Panc1 (cell line): ENCODE results near the gene ASB1. TPM values are rescaled to one million over a fixed set of nuclear protein-coding genes. Genes with fewer than 3 reads are reported as not detected.

Experiments used
- ATAC-seq: fragments of 200-7000 bp; cut with Tn5 transposase; 2 replicates; pipeline ENCODE4 v1.9.1; 2020; ENCODE audit warnings: mild to moderate bottlenecking, moderate library complexity
- BruUV-seq: library from RNA; stranded (reverse); fragments of 400-500 nt; replicated peaks from 2 replicates; lab custom pipeline; 2021; lab: Mats Ljungman, UMichigan
- CTCF ChIA-PET: fragments of 300-600 bp; sonication (Branson Sonifier 250); formaldehyde crosslinking; loops from one replicate; lab custom pipeline; 2022; ENCODE audit warnings: antibody characterized with exemption; lab: Charles Lee
- POLR2A ChIA-PET: fragments of 300-600 bp; sonication (Branson Sonifier 250); formaldehyde crosslinking; loops from one replicate; lab custom pipeline; 2022; ENCODE audit warnings: antibody characterized with exemption; lab: Charles Lee
- DNase-seq: peaks from one replicate; pipeline ENCODE4 v3.0.0-alpha.2; 2010; ENCODE audit warnings: low read depth, low spot score
- H3K27ac ChIP-seq: 2 replicates; pipeline ENCODE4 v1.5.1; 2011; ENCODE audit warnings: mild to moderate bottlenecking, low read length, inconsistent platforms
- H3K27me3 ChIP-seq: fragments of 200-500 bp; sonication (Bioruptor generic); 2 replicates; pipeline ENCODE4 v1.6.0; 2014; ENCODE audit warnings: low read length, inconsistent platforms; ENCODE audit not compliant: control insufficient read depth, insufficient read depth
- H3K36me3 ChIP-seq: fragments of 200-500 bp; sonication (Bioruptor generic); 2 replicates; pipeline ENCODE4 v1.5.1; 2014; ENCODE audit warnings: inconsistent platforms, mild to moderate bottlenecking, low read length, moderate library complexity; ENCODE audit not compliant: control insufficient read depth, insufficient read depth
- H3K4me1 ChIP-seq: 2 replicates; pipeline ENCODE4 v1.5.1; 2011; ENCODE audit warnings: inconsistent platforms, mild to moderate bottlenecking, low read length, moderate library complexity; ENCODE audit not compliant: control insufficient read depth, insufficient read depth
- H3K4me3 ChIP-seq, 2 experiments: 2 replicates each; pipeline ENCODE4 v1.5.1; 2011 to 2012; ENCODE audit warnings: low read depth in 2 of 2, low read length in 2 of 2, mild to moderate bottlenecking in 2 of 2, inconsistent platforms in 1 of 2, moderate library complexity in 1 of 2
- H3K9me3 ChIP-seq: fragments of 200-500 bp; sonication (Bioruptor generic); 2 replicates; pipeline ENCODE4 v1.5.1; 2014; ENCODE audit warnings: low read depth, mild to moderate bottlenecking, inconsistent platforms, low read length, moderate library complexity; ENCODE audit not compliant: control insufficient read depth, insufficient read depth
- POLR2AphosphoS5 ChIP-seq: IDR thresholded peaks from 2 replicates; pipeline ENCODE4 v1.6.1; 2012; ENCODE audit warnings: mild to moderate bottlenecking, low read depth, low read length, moderate library complexity
- SIN3A ChIP-seq: IDR thresholded peaks from 2 replicates; pipeline ENCODE4 v1.6.1; 2012; ENCODE audit warnings: low read depth, mild to moderate bottlenecking, low read length, moderate library complexity, borderline replicate concordance; ENCODE audit not compliant: insufficient read depth
- TCF7L2 ChIP-seq: IDR thresholded peaks from 2 replicates; pipeline ENCODE4 v1.6.1; 2011; ENCODE audit warnings: mild to moderate bottlenecking, low read depth, low read length, inconsistent platforms
- in situ Hi-C: cut with HindIII; loops from 2 replicates; pipeline ENCODE4 v1.10.0; 2016; ENCODE audit warnings: low sequenced_read_pairs, low pct_unique_long_range_greater_than_20kb
- intact Hi-C: fragments of 100-400 bp; cut with micrococcal nuclease; formaldehyde crosslinking; loops from one replicate; pipeline ENCODE4 v1.10.0; 2022; ENCODE audit not compliant: unreplicated experiment
- total RNA-seq: library from RNA; stranded (reverse); gene quantifications from one replicate; pipeline ENCODE4 v1.2.1, GENCODE V29; 2021; ENCODE audit not compliant: unreplicated experiment
- TF ChIP-seq, protein P1 (sequence below), 2 experiments: IDR thresholded peaks; 2 replicates each; pipeline ENCODE4 v1.6.1; 2011 to 2012; ENCODE audit warnings: low read depth in 2 of 2, control low read depth in 1 of 2, low read length in 1 of 2, mild to moderate bottlenecking in 1 of 2, moderate library complexity in 1 of 2; ENCODE audit not compliant: insufficient read depth in 1 of 2
- TF ChIP-seq, protein P2 (sequence below): fragments of 450-650 bp; IDR thresholded peaks from 2 replicates; pipeline ENCODE4 v1.5.1; 2017; ENCODE audit warnings: mild to moderate bottlenecking

The ASB1 gene
- total RNA-seq, 1 experiment from 2014 or later: 57.3 TPM

DNA sequence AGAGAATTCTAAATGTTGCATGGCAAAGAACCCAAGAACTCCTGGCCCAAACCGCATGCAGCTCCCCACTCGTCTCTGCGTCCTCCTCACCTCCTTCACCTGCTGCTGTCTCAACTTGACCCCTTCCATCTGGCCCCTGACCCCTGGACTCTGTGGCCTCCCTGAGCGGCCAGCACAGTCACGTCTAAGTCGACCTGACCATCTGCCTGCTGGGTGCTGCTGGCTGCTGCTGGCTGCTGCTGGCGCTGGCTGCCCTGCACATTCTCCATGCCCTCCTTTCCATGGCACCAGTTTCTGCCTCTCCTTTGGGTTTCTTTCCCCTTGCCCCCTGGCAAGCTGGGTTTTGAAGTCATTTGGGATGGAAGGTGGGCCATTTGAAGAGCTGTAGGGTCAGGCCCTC, 30.1 kb upstream of the ASB1 start:
- intact Hi-C loops (no loop called here), in situ Hi-C loops (no loop called here)
- no peaks in the 10 kb centered on the region for H3K9me3 ChIP-seq
- H3K4me3 ChIP-seq: no peak overlapping the region
- no peak overlapping the region for H3K27ac ChIP-seq
- CTCF ChIA-PET: no interaction called here
- no peak for DNase-seq
- no peak for TF ChIP-seq POLR2AphosphoS5
- no peak for TF ChIP-seq TCF7L2
- TF ChIP-seq SIN3A: no peak
- peaks cover 3% of the 10 kb centered on the region; the same call in 1 of the 2 replicates for H3K36me3 ChIP-seq
- POLR2A ChIA-PET: no interaction called here
- BruUV-seq: no TSS peak
- no peaks in the 10 kb centered on the region for H3K4me1 ChIP-seq
- H3K27me3 ChIP-seq: no peaks in the 10 kb centered on the region
- ATAC-seq: no peak

DNA sequence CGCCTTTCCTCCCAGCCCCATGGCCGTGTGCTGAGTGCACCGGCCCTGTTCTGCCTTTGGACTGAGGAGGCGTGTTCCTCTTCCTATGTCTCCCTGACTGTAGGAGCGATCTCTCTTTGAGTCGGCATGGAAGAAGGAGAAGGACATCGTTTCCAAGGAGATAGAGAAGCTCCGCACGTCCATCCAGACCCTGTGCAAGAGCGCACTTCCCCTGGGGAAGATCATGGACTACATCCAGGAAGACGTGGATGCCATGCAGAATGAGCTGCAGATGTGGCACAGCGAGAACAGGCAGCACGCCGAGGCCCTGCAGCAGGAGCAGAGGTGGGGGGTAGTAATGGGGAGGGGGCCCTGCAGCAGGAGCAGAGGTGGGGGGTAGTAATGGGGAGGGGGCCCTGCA, 29.4 kb upstream of the ASB1 start:
- peaks cover 3% of the 10 kb centered on the region; the same call in 1 of the 2 replicates for H3K36me3 ChIP-seq
- CTCF ChIA-PET: no interaction called here
- no peaks in the 10 kb centered on the region for H3K4me1 ChIP-seq
- intact Hi-C loops (no loop called here), in situ Hi-C loops (no loop called here)
- no peaks in the 10 kb centered on the region for H3K27me3 ChIP-seq
- H3K27ac ChIP-seq: no peak overlapping the region
- POLR2A ChIA-PET: no interaction called here
- TF ChIP-seq, protein P1, sequence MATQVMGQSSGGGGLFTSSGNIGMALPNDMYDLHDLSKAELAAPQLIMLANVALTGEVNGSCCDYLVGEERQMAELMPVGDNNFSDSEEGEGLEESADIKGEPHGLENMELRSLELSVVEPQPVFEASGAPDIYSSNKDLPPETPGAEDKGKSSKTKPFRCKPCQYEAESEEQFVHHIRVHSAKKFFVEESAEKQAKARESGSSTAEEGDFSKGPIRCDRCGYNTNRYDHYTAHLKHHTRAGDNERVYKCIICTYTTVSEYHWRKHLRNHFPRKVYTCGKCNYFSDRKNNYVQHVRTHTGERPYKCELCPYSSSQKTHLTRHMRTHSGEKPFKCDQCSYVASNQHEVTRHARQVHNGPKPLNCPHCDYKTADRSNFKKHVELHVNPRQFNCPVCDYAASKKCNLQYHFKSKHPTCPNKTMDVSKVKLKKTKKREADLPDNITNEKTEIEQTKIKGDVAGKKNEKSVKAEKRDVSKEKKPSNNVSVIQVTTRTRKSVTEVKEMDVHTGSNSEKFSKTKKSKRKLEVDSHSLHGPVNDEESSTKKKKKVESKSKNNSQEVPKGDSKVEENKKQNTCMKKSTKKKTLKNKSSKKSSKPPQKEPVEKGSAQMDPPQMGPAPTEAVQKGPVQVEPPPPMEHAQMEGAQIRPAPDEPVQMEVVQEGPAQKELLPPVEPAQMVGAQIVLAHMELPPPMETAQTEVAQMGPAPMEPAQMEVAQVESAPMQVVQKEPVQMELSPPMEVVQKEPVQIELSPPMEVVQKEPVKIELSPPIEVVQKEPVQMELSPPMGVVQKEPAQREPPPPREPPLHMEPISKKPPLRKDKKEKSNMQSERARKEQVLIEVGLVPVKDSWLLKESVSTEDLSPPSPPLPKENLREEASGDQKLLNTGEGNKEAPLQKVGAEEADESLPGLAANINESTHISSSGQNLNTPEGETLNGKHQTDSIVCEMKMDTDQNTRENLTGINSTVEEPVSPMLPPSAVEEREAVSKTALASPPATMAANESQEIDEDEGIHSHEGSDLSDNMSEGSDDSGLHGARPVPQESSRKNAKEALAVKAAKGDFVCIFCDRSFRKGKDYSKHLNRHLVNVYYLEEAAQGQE (IDR thresholded peaks at IDR 0.05; ENCODE audit: insufficient read depth in 1 of 2, low read depth in 2 of 2, low read length in 1 of 2): no peak
- TF ChIP-seq TCF7L2 (no peak), SIN3A (no peak), POLR2AphosphoS5 (no peak)
- TF ChIP-seq, protein P2, sequence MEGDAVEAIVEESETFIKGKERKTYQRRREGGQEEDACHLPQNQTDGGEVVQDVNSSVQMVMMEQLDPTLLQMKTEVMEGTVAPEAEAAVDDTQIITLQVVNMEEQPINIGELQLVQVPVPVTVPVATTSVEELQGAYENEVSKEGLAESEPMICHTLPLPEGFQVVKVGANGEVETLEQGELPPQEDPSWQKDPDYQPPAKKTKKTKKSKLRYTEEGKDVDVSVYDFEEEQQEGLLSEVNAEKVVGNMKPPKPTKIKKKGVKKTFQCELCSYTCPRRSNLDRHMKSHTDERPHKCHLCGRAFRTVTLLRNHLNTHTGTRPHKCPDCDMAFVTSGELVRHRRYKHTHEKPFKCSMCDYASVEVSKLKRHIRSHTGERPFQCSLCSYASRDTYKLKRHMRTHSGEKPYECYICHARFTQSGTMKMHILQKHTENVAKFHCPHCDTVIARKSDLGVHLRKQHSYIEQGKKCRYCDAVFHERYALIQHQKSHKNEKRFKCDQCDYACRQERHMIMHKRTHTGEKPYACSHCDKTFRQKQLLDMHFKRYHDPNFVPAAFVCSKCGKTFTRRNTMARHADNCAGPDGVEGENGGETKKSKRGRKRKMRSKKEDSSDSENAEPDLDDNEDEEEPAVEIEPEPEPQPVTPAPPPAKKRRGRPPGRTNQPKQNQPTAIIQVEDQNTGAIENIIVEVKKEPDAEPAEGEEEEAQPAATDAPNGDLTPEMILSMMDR: no peak
- H3K4me3 ChIP-seq: no peak overlapping the region
- DNase-seq: no peak
- H3K9me3 ChIP-seq: no peaks in the 10 kb centered on the region
- no TSS peak for BruUV-seq
- ATAC-seq: no peak

DNA sequence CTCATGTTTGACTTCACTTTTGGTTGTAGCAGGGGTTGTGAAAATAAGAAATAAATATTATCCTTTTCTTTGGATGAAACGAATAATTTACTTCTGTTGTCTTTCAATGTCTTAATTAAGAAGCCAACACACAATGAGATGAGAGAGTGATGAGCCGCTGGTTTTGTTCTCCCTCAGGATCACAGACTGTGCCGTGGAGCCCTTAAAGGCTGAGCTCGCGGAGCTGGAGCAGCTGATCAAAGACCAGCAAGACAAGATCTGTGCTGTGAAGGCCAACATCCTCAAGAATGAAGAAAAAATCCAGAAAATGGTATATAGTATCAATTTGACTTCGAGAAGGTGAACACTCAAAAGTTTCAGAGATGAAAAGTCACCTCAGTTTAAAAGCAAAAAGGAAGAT, 28.1 kb upstream of the ASB1 start:
- ChIA-PET POLR2A (no interaction called here), CTCF (no interaction called here)
- TF ChIP-seq, protein P2: no peak
- no peak for TF ChIP-seq SIN3A
- TF ChIP-seq POLR2AphosphoS5: no peak
- no peak for TF ChIP-seq TCF7L2
- TF ChIP-seq, protein P1 (IDR thresholded peaks at IDR 0.05; ENCODE audit: insufficient read depth in 1 of 2, low read depth in 2 of 2, low read length in 1 of 2): no peak
- no peak overlapping the region for H3K4me3 ChIP-seq
- H3K36me3 ChIP-seq: peaks cover 3% of the 10 kb centered on the region; the same call in 1 of the 2 replicates
- ATAC-seq (no peak), DNase-seq (no peak)
- intact Hi-C loops (no loop called here), in situ Hi-C loops (no loop called here)
- no peaks in the 10 kb centered on the region for H3K9me3 ChIP-seq
- no peaks in the 10 kb centered on the region for H3K4me1 ChIP-seq
- no TSS peak for BruUV-seq
- H3K27ac ChIP-seq: no peak overlapping the region
- H3K27me3 ChIP-seq: no peaks in the 10 kb centered on the region
